ENCODE measurements around the gene MRPL44. TPM values are rescaled to one million over a fixed set of nuclear protein-coding genes. Genes with fewer than 3 reads are reported as not detected.

The MRPL44 gene
- total RNA-seq, 1 donor from 2014 or later = 32.6 TPM

- H3K36me3 Mint-ChIP-seq (ENCODE audit: low read depth, unreplicated experiment) = peaks cover 8% of the 10 kb centered on the region
- no peak overlapping the region for H3K27ac ChIP-seq (ENCODE audit: low read depth, low read length)
- DNase-seq (ENCODE audit: low read depth) (no peak), FAIRE-seq (no peak)
- H3K4me1 Mint-ChIP-seq (ENCODE audit: low read depth, unreplicated experiment) = peaks cover 56% of the 10 kb centered on the region
- no peaks in the 10 kb centered on the region for H3K36me3 ChIP-seq (ENCODE audit: insufficient read depth, low read length)
- H3K9me3 ChIP-seq (ENCODE audit: insufficient read depth, low read depth, low read length) = no peaks in the 10 kb centered on the region
- no peak overlapping the region for H3K4me3 Mint-ChIP-seq (ENCODE audit: unreplicated experiment)
- peak overlapping the region; percentile 12 for H3K27ac Mint-ChIP-seq (ENCODE audit: unreplicated experiment)
- peak overlapping the region; percentile 34 for H3K4me2 ChIP-seq (ENCODE audit: low read length)
- H3K4me3 ChIP-seq (ENCODE audit: insufficient read depth, low read depth, low read length) = no peak overlapping the region
- TF ChIP-seq EZH2 (IDR thresholded peaks at IDR 0.05; ENCODE audit: insufficient read depth, low read length) (no peak), CTCF (IDR thresholded peaks at IDR 0.05; ENCODE audit: insufficient read depth, low read depth, low read length) (no peak)
- peaks cover 95% of the 10 kb centered on the region for H3K79me2 ChIP-seq (ENCODE audit: insufficient read depth, low read length)
- H3K9me3 Mint-ChIP-seq (ENCODE audit: unreplicated experiment) = no peaks in the 10 kb centered on the region
- H2AFZ ChIP-seq (ENCODE audit: low read depth, low read length) = no peak overlapping the region
- H3K27me3 Mint-ChIP-seq (ENCODE audit: low read depth, unreplicated experiment) = no peaks in the 10 kb centered on the region
- H3K4me1 ChIP-seq (ENCODE audit: insufficient read depth, low read length) = peaks cover 24% of the 10 kb centered on the region
- H3K27me3 ChIP-seq (ENCODE audit: insufficient read depth, low read length) = no peaks in the 10 kb centered on the region
- no peak overlapping the region for H3K9ac ChIP-seq (ENCODE audit: low read length)
- H4K20me1 ChIP-seq (ENCODE audit: insufficient read depth, low read length) = peaks cover 74% of the 10 kb centered on the region
Measured at GRCh38 chr2:223934870-223935269, 22.4 kb upstream of the MRPL44 start.

GRCh38 chr2:223935459-223936125 lies 21.7 kb upstream of the MRPL44 start:
- Mint-ChIP-seq H3K36me3 (ENCODE audit: low read depth, unreplicated experiment) (peaks cover 8% of the 10 kb centered on the region), H3K27ac (ENCODE audit: unreplicated experiment) (no peak overlapping the region), H3K4me1 (ENCODE audit: low read depth, unreplicated experiment) (peaks cover 50% of the 10 kb centered on the region), H3K9me3 (ENCODE audit: unreplicated experiment) (no peaks in the 10 kb centered on the region), H3K27me3 (ENCODE audit: low read depth, unreplicated experiment) (no peaks in the 10 kb centered on the region), H3K4me3 (ENCODE audit: unreplicated experiment) (no peak overlapping the region)
- H3K27ac ChIP-seq (ENCODE audit: low read depth, low read length) = no peak overlapping the region
- H3K4me1 ChIP-seq (ENCODE audit: insufficient read depth, low read length) = peaks cover 24% of the 10 kb centered on the region
- no peak overlapping the region for H3K4me3 ChIP-seq (ENCODE audit: insufficient read depth, low read depth, low read length)
- no peaks in the 10 kb centered on the region for H3K27me3 ChIP-seq (ENCODE audit: insufficient read depth, low read length)
- no peak overlapping the region for H3K4me2 ChIP-seq (ENCODE audit: low read length)
- TF ChIP-seq CTCF (IDR thresholded peaks at IDR 0.05; ENCODE audit: insufficient read depth, low read depth, low read length) (no peak), EZH2 (IDR thresholded peaks at IDR 0.05; ENCODE audit: insufficient read depth, low read length) (no peak)
- DNase-seq (ENCODE audit: low read depth) = no peak
- FAIRE-seq = no peak
- no peaks in the 10 kb centered on the region for H3K9me3 ChIP-seq (ENCODE audit: insufficient read depth, low read depth, low read length)
- peaks cover 95% of the 10 kb centered on the region for H3K79me2 ChIP-seq (ENCODE audit: insufficient read depth, low read length)
- no peaks in the 10 kb centered on the region for H3K36me3 ChIP-seq (ENCODE audit: insufficient read depth, low read length)
- no peak overlapping the region for H3K9ac ChIP-seq (ENCODE audit: low read length)
- H2AFZ ChIP-seq (ENCODE audit: low read depth, low read length) = no peak overlapping the region
- peaks cover 71% of the 10 kb centered on the region for H4K20me1 ChIP-seq (ENCODE audit: insufficient read depth, low read length)

- no peak overlapping the region for H3K4me3 Mint-ChIP-seq (ENCODE audit: unreplicated experiment)
- Histone ChIP-seq H3K36me3 (ENCODE audit: insufficient read depth, low read length) (no peaks in the 10 kb centered on the region), H3K27ac (ENCODE audit: low read depth, low read length) (peak overlapping the region; percentile 12), H3K9ac (ENCODE audit: low read length) (no peak overlapping the region), H3K4me1 (ENCODE audit: insufficient read depth, low read length) (peaks cover 33% of the 10 kb centered on the region), H3K4me2 (ENCODE audit: low read length) (peak overlapping the region; percentile 46), H3K79me2 (ENCODE audit: insufficient read depth, low read length) (peaks cover 95% of the 10 kb centered on the region), H4K20me1 (ENCODE audit: insufficient read depth, low read length) (peaks cover 72% of the 10 kb centered on the region), H3K9me3 (ENCODE audit: insufficient read depth, low read depth, low read length) (no peaks in the 10 kb centered on the region), H3K4me3 (ENCODE audit: insufficient read depth, low read depth, low read length) (peak overlapping the region; percentile 18), H3K27me3 (ENCODE audit: insufficient read depth, low read length) (no peaks in the 10 kb centered on the region), H2AFZ (ENCODE audit: low read depth, low read length) (no peak overlapping the region)
- FAIRE-seq (no peak), DNase-seq (ENCODE audit: low read depth) (no peak)
- H3K36me3 Mint-ChIP-seq (ENCODE audit: low read depth, unreplicated experiment) = peaks cover 8% of the 10 kb centered on the region
- peaks cover 54% of the 10 kb centered on the region for H3K4me1 Mint-ChIP-seq (ENCODE audit: low read depth, unreplicated experiment)
- no peaks in the 10 kb centered on the region for H3K9me3 Mint-ChIP-seq (ENCODE audit: unreplicated experiment)
- no peaks in the 10 kb centered on the region for H3K27me3 Mint-ChIP-seq (ENCODE audit: low read depth, unreplicated experiment)
- no peak overlapping the region for H3K27ac Mint-ChIP-seq (ENCODE audit: unreplicated experiment)
- TF ChIP-seq CTCF (IDR thresholded peaks at IDR 0.05; ENCODE audit: insufficient read depth, low read depth, low read length) (no peak), EZH2 (IDR thresholded peaks at IDR 0.05; ENCODE audit: insufficient read depth, low read length) (no peak)
Measured at GRCh38 chr2:223936862-223937326, 20.4 kb upstream of the MRPL44 start.

Measured in astrocyte (in vitro differentiated cells and primary cell).